NB4 (cell line): ENCODE results near the gene LYRM2.

Source experiments
- POLR2A ChIP-seq: IDR thresholded peaks from 2 replicates; pipeline ENCODE4 v1.6.1; 2011; ENCODE audit warnings: mild to moderate bottlenecking; ENCODE audit not compliant: insufficient read length; ENCODE audit errors: extremely low read depth
- TF ChIP-seq, protein P1 (sequence below): IDR thresholded peaks from one replicate; pipeline ENCODE4 v1.5.1; 2012; ENCODE audit warnings: low read depth, low read length

DNA sequence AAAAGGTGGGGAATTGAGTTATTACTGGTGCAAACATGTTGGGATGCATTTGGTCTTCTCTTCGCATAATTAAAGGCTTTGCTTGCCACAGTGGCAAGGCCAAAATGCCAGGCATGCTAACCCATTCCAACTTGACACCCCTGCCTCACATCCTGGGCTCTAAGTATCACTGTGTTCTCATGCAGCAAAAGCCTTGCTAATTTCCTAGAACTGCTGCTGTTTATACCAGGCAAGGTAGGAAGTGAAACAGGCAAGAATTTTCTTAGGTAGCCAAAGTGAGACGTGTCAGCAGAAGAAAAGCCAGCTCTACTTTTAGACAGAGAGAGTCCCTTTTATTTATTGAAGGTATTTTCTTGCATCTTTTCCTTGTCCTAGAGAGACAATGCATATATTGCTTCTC lies 41.2 kb downstream of the LYRM2 start:
- TF ChIP-seq, protein P1, sequence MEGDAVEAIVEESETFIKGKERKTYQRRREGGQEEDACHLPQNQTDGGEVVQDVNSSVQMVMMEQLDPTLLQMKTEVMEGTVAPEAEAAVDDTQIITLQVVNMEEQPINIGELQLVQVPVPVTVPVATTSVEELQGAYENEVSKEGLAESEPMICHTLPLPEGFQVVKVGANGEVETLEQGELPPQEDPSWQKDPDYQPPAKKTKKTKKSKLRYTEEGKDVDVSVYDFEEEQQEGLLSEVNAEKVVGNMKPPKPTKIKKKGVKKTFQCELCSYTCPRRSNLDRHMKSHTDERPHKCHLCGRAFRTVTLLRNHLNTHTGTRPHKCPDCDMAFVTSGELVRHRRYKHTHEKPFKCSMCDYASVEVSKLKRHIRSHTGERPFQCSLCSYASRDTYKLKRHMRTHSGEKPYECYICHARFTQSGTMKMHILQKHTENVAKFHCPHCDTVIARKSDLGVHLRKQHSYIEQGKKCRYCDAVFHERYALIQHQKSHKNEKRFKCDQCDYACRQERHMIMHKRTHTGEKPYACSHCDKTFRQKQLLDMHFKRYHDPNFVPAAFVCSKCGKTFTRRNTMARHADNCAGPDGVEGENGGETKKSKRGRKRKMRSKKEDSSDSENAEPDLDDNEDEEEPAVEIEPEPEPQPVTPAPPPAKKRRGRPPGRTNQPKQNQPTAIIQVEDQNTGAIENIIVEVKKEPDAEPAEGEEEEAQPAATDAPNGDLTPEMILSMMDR, result no peak
- TF ChIP-seq POLR2A, result no peak
